Measurements from ENCODE around the gene VTI1B. TPM values are rescaled to one million over a fixed set of nuclear protein-coding genes. Genes with fewer than 3 reads are reported as not detected.

The VTI1B gene
- total and polyA plus RNA-seq, 10 of the 15 experiments (the other 5 are each of a cell fraction or from before 2014, with no cell fraction given): 15.0 to 117 (median 50.5) TPM

DNA sequence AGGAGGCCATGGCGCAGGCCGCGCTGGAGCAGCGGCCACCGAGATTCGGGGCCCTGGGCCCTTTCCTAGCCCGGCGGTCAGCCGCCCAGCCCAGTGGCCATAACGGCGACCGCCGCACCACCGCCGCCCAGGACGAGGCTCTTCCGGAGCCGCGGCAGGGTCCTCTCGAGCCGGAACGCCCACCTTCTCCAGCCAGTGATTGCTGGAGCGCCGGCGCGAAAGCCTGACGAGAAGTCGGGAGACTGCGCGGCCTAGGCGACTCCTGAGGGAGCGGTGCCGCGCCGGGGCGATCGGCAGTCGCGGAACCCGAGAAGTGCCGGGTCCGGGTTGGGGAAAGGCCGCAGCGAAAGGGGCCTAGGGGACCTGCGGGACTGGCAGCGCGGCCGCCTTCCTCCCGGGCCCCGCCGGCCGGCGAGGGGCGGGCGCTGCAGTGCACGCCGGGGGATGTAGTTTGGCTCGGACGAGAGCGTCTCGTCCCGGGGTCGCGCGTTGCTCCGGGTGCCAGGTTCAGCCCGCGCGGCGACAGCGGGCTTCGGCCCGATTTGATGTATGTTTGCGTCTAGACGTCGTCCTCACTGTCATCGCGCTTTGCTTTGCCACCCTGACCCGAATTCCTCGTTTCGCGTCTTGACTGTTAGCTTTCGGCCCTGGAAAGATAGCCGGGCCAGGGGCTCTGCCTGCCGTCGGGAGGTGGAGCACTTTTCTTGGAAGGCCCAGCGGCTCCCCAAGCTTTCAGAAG is at the start of gene VTI1B (continued):
- TF ChIP-seq, protein P1, sequence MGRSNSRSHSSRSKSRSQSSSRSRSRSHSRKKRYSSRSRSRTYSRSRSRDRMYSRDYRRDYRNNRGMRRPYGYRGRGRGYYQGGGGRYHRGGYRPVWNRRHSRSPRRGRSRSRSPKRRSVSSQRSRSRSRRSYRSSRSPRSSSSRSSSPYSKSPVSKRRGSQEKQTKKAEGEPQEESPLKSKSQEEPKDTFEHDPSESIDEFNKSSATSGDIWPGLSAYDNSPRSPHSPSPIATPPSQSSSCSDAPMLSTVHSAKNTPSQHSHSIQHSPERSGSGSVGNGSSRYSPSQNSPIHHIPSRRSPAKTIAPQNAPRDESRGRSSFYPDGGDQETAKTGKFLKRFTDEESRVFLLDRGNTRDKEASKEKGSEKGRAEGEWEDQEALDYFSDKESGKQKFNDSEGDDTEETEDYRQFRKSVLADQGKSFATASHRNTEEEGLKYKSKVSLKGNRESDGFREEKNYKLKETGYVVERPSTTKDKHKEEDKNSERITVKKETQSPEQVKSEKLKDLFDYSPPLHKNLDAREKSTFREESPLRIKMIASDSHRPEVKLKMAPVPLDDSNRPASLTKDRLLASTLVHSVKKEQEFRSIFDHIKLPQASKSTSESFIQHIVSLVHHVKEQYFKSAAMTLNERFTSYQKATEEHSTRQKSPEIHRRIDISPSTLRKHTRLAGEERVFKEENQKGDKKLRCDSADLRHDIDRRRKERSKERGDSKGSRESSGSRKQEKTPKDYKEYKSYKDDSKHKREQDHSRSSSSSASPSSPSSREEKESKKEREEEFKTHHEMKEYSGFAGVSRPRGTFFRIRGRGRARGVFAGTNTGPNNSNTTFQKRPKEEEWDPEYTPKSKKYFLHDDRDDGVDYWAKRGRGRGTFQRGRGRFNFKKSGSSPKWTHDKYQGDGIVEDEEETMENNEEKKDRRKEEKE (IDR thresholded peaks at IDR 0.05): no peak
- TF ChIP-seq SIX5 (IDR thresholded peaks at IDR 0.05; ENCODE audit: low read depth, low read length, severe bottlenecking) (peak; percentile 82), RELA (IDR thresholded peaks at IDR 0.05; ENCODE audit: borderline replicate concordance, partially characterized antibody) (peak; percentile 74), HDAC2 (IDR thresholded peaks at IDR 0.05) (no peak), TAF1 (IDR thresholded peaks at IDR 0.05; ENCODE audit: borderline replicate concordance, low read depth, low read length) (peak; percentile 54; the same call in 1 of the 2 replicates), IKZF1 (conservative IDR thresholded peaks at IDR 0.05) (peak; percentile 100), GABPA (IDR thresholded peaks at IDR 0.05; ENCODE audit: low read depth) (no peak), ETV6 (conservative IDR thresholded peaks at IDR 0.05 in 1 of 2, IDR thresholded peaks at IDR 0.05 in 1 of 2; ENCODE audit: borderline replicate concordance in 1 of 2, low read depth in 1 of 2) (no peak), CBX3 (IDR thresholded peaks at IDR 0.05; ENCODE audit: borderline replicate concordance, low read depth) (no peak), TCF12 (IDR thresholded peaks at IDR 0.05; ENCODE audit: low read depth, low read length) (0 out of 2 replicates have a peak, but pooled peaks have one; percentile 24)
- TF ChIP-seq, protein P2, sequence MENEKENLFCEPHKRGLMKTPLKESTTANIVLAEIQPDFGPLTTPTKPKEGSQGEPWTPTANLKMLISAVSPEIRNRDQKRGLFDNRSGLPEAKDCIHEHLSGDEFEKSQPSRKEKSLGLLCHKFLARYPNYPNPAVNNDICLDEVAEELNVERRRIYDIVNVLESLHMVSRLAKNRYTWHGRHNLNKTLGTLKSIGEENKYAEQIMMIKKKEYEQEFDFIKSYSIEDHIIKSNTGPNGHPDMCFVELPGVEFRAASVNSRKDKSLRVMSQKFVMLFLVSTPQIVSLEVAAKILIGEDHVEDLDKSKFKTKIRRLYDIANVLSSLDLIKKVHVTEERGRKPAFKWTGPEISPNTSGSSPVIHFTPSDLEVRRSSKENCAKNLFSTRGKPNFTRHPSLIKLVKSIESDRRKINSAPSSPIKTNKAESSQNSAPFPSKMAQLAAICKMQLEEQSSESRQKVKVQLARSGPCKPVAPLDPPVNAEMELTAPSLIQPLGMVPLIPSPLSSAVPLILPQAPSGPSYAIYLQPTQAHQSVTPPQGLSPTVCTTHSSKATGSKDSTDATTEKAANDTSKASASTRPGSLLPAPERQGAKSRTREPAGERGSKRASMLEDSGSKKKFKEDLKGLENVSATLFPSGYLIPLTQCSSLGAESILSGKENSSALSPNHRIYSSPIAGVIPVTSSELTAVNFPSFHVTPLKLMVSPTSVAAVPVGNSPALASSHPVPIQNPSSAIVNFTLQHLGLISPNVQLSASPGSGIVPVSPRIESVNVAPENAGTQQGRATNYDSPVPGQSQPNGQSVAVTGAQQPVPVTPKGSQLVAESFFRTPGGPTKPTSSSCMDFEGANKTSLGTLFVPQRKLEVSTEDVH (IDR thresholded peaks at IDR 0.05; ENCODE audit: low read depth, partially characterized antibody): no peak
- TF ChIP-seq, protein P3, sequence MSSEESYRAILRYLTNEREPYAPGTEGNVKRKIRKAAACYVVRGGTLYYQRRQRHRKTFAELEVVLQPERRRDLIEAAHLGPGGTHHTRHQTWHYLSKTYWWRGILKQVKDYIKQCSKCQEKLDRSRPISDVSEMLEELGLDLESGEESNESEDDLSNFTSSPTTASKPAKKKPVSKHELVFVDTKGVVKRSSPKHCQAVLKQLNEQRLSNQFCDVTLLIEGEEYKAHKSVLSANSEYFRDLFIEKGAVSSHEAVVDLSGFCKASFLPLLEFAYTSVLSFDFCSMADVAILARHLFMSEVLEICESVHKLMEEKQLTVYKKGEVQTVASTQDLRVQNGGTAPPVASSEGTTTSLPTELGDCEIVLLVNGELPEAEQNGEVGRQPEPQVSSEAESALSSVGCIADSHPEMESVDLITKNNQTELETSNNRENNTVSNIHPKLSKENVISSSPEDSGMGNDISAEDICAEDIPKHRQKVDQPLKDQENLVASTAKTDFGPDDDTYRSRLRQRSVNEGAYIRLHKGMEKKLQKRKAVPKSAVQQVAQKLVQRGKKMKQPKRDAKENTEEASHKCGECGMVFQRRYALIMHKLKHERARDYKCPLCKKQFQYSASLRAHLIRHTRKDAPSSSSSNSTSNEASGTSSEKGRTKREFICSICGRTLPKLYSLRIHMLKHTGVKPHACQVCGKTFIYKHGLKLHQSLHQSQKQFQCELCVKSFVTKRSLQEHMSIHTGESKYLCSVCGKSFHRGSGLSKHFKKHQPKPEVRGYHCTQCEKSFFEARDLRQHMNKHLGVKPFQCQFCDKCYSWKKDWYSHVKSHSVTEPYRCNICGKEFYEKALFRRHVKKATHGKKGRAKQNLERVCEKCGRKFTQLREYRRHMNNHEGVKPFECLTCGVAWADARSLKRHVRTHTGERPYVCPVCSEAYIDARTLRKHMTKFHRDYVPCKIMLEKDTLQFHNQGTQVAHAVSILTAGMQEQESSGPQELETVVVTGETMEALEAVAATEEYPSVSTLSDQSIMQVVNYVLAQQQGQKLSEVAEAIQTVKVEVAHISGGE (CRISPR knock-in tag; IDR thresholded peaks at IDR 0.05): no peak
- TF ChIP-seq, protein P4, sequence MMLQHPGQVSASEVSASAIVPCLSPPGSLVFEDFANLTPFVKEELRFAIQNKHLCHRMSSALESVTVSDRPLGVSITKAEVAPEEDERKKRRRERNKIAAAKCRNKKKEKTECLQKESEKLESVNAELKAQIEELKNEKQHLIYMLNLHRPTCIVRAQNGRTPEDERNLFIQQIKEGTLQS (IDR thresholded peaks at IDR 0.05; ENCODE audit: borderline replicate concordance, extremely low read depth, low read depth, low read length): no peak
- TF ChIP-seq, protein P5, sequence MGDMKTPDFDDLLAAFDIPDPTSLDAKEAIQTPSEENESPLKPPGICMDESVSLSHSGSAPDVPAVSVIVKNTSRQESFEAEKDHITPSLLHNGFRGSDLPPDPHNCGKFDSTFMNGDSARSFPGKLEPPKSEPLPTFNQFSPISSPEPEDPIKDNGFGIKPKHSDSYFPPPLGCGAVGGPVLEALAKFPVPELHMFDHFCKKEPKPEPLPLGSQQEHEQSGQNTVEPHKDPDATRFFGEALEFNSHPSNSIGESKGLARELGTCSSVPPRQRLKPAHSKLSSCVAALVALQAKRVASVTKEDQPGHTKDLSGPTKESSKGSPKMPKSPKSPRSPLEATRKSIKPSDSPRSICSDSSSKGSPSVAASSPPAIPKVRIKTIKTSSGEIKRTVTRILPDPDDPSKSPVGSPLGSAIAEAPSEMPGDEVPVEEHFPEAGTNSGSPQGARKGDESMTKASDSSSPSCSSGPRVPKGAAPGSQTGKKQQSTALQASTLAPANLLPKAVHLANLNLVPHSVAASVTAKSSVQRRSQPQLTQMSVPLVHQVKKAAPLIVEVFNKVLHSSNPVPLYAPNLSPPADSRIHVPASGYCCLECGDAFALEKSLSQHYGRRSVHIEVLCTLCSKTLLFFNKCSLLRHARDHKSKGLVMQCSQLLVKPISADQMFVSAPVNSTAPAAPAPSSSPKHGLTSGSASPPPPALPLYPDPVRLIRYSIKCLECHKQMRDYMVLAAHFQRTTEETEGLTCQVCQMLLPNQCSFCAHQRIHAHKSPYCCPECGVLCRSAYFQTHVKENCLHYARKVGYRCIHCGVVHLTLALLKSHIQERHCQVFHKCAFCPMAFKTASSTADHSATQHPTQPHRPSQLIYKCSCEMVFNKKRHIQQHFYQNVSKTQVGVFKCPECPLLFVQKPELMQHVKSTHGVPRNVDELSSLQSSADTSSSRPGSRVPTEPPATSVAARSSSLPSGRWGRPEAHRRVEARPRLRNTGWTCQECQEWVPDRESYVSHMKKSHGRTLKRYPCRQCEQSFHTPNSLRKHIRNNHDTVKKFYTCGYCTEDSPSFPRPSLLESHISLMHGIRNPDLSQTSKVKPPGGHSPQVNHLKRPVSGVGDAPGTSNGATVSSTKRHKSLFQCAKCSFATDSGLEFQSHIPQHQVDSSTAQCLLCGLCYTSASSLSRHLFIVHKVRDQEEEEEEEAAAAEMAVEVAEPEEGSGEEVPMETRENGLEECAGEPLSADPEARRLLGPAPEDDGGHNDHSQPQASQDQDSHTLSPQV (IDR thresholded peaks at IDR 0.05): peak; percentile 99

Data from GM12878 (cell line).